Measurements from ENCODE around the gene PSMD5.

GRCh38 chr9:120883608-120883996 is 40.9 kb upstream of the PSMD5 start:
- TF ChIP-seq CTCF (IDR thresholded peaks at IDR 0.05) (no peak), POLR2AphosphoS5 (IDR thresholded peaks at IDR 0.05) (no peak), EP300 (IDR thresholded peaks at IDR 0.05) (no peak)
